Activated CD8-positive, alpha-beta memory T cell treated with anti-CD3 and anti-CD28 coated beads for 24 hours (primary cell): ENCODE results near the gene SRP19.

Experiments
- DNase-seq: peaks from one replicate; pipeline ENCODE4 v3.0.0-alpha.2; 2020

SRP19 gene

DNA sequence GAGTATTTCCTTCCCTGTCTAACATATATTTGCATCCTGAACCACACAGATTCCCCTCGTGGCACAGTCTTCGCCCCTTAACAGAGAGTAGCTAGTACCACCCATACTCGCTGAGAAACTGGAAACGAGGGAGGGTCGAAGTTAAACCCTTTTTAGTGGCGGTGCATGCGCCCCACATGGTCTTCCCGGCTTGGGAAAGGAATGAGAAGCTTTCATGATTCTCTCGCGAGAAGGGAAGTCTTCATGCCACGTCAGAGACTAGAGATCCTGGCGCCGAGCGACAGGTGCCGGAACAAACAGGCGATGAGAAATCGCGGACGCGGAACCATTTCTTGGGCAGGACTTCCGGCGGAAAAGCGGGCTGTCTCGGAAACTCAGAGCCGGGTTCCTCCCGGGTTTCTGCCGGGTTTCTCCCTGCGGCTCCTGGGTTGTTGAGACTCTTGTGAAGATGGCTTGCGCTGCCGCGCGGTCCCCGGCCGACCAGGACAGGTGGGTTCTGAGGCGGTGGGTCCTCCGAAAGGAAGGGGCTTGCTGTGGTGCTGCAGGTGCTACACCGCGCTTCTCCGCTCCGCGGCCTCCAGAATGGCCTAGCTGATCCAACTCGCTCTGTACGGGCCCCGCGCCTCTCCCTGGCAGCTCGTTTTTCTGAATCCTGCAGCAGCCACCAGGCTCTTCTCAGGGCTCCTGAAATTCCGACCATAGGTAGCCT is at the start of gene SRP19:
Gene SRP19, plus strand, starts transcription at position 359 of the 709 bp plus-strand sequence. Its CDS starts 90 bp downstream, at position 449.
- peak; percentile 93 for DNase-seq

DNA sequence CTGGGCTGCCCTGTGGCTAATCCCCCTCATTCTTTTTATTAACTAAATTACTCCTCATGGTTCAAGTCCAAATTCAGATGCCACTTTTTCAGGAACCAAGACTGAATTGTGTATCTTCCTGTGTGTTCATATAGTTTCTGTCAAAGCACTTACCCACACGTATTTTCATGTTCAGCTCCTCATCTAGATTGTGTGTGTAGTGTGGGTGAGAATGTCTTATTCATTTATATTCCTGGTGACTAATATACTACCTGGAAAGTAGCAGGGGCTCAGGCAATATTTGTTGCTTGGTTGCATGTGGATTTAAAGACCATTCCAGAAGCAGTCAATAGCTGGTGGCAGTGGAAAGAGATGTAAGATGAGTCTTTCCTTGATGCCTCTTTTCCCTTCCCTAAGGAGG is 48.5 kb upstream of the SRP19 start:
- DNase-seq: no peak

DNA sequence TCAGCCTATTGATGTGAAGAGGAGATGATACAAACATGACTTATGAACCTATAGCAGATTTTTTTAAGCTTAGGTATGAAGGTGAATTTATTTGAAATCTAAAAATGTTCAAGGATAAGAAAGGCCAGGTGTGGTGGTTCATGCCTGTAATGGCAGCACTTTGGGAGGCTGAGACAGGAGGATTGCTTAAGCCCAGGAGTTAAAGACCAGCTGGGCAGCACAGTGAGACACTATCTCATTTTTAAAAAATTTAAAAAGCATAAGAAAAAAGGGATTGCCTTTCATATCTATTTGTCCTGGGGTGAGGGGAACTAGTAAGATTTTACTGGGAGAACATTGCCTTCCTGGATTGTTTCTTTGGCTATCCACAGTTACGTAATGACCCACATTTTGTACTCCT is 40.8 kb upstream of the SRP19 start:
- no peak for DNase-seq

DNA sequence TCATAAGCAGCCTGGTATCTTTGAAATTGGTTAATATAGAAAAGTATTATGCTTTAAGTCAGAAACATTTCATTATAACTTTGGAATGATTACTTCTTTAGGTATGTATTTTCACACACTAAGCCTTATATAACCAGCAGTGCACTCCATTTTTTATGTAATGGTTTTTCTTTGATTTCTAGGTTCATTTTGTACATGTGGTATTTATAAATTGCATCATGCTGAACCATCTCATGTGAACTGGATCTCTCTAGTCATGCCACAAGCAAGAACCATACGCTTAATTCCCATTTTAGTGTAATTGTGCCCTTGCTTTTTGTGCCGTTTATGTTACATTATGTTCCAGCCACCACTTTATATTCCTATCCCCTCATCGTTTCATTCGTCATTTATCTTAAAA is 38.6 kb upstream of the SRP19 start:
- no peak for DNase-seq

DNA sequence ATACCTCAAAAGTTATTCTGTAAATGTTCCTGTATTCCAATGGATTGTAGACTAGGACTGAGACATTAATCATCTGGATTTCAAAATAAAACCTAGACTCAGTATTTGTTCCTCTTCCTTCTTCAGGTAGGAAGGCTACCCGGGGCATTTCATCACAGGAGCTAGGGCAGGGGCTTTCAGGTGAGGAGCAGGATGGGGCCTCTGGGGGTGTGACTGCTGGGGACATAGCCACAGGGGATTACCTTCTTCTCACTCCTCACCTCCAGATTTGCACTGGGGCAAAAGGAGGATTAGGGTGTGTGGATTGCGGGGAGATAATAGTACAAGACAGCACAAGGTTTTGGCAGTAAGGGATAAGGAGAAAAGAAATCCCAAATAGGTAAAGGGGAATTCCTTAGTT is 37.9 kb upstream of the SRP19 start:
- DNase-seq: no peak

DNA sequence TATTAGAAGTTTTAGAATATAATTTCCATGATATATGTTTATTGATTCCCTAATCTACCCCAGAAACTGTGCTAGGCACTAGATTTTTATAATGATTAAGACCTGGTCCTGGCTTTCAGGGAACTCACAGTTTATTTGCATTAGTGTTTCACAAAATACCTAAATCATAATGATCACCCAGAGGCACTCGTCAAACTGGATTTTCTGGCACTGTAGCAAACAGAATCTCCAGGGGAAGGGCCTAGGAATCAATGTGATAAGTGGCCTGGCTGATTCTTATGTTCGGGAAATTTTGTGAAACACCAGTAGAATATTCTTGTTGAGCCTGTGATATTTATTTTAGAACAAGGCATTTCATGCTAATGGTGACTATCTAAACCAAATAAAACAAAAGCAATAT is 37.4 kb upstream of the SRP19 start:
- no peak for DNase-seq

DNA sequence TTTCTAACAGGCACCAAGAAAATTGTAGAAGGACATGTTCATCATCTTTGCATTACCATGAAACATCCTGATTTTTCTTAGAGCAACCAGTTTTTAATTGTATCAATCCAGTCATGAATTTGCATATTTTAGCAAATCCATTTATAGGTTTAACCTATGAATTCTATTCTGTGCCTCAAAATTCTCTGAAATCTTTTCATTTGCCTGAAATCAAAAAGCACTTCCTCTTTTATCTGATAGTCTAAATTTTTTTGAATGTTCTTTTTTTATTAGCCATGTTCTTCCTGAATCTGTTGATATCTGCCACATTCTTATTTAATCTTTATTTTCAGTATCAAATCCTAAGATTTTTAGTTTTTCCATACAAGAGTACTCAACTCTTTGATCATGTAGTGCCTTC is 36.9 kb upstream of the SRP19 start:
- DNase-seq: no peak

DNA sequence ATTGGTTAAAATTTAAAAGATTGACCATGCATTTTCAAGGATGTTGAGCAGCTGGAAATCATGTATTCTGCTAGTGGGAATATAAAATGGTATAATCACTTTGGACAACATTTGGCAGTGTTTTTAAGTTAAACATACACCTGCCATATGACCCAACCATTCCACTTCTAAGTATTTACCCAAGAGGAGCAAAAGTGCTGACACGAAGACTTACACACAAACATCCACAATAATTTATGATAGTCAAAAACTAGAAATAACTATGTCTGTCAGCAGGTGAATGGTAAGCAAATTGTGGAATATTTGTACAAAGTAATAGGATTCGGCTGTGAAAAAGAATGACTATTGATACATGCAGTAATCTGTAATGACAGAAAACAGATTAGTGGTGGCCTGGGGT is 30.7 kb upstream of the SRP19 start:
- DNase-seq: no peak

DNA sequence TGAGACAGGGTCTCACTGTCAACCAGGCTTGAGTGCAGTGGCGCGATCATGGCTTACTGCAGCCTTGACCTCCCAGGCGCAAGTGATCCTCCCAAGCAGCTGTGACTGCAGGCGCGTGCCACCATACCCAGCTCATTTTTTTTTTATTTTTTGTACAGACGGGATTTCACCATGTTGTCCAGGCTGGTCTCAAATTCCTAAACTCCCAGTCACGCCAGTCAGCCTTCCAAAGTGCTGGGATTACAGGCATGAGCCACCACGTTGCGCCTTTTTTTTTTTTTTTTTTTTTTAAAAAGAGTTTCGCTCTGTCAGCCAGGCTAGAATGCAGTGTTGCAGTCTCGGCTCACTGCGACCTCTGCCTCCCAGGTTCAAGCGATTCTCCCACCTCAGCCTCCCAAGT is 27.1 kb upstream of the SRP19 start:
- no peak for DNase-seq

DNA sequence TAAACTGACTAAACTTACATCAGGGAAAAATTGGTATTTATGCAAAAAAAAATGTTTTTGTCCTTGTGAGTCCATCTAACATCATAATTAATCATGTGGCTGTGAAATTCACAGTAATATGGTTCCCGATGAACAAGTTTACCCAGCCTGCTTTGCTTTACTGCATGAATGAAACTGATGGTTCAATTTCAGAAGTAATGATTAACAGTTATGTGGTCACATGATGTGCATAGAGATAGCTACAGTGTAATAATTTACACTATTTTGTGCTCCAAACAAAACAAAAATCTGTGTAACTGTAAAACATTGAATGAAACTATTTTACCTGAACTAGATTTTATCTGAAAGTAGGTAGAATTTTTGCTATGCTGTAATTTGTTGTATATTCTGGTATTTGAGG is 16.6 kb upstream of the SRP19 start:
- no peak for DNase-seq

DNA sequence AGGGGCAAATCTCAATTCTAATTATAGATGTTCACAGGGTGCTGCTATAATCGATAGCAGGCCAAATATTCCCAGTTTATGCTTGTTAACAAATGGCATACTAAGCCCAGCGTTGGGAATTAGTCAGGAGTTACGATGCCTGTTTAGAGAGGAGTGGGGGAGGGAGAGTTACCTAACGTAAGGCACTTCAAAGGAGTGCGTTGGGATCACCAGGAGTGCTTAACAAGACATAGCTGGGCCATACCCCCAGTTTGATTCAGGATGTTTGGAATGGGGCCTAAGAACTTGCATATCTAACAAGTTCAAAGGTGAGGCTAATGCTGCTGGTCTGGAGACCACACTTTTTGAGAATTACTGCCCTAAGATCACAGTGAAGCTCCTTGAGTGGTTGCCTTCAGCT is 14.5 kb upstream of the SRP19 start:
- no peak for DNase-seq

DNA sequence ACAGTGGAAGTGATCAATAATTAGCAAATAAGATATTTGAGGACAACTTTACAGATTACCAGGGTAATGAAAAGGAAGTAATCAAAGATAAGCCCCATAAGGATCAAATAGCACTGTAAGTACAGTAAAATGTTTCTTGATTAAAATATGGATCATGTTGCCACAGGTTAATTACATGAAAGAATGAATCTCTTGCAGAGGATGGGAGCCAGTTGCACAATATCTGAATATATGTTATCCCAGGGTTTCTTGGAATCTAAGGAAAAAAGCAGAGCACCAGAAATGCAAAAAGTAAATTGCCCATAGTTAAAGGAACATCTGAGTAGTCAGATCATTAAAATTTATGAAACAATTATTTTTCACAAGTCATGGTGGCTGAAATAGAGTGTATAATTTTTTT is 13.8 kb upstream of the SRP19 start:
- no peak for DNase-seq

DNA sequence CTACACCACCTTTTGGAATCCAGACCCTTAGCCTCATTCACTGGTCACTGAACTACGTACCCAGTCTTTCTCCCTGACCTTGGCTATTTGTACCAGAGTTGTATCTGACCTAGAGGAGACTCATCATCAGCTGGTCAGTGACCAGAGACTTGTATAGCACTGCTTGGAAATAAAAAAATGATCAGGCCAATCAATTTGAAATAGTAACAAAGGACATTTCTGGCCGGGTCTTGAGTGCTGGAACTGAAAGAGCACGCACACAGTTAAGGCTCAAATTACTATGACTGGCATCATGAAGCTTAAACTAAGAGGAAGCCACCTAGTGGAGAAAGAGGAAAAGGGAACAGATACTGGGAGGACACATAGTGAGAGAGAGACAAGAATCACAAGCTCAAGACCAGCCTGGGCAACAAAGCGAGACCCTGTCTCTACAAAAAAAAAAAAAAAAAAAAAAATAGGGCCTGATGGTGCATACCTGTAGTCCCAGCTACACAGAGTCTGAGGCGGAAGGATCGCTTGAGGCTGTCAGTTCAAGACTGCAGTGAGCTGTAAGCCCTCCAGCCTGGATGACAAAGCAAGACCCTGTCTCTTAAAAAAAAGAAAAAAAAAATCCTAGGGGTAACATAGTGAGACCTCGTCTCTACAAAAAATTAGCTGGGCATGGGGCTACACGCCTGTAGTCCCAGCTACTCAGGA is 12.8 kb upstream of the SRP19 start:
- DNase-seq: no peak

DNA sequence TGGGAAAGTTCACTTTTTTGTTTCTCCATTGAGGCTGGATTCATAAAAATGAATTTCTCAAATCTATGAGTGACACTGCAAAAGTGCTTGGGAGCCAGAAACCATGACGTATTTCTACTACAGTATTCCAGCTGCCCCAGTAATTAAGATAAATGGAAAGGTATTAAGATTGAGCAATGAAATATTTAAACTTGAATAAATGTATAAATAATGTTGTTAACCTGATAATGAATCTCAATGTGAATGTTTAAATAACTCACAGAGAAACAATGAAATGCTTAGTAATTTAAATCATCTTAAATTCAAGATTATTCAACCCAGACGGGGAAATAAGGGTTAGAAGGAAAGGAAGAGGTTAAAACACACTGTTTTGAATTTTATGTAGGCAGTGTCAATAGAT is 11.2 kb upstream of the SRP19 start:
- DNase-seq: no peak

DNA sequence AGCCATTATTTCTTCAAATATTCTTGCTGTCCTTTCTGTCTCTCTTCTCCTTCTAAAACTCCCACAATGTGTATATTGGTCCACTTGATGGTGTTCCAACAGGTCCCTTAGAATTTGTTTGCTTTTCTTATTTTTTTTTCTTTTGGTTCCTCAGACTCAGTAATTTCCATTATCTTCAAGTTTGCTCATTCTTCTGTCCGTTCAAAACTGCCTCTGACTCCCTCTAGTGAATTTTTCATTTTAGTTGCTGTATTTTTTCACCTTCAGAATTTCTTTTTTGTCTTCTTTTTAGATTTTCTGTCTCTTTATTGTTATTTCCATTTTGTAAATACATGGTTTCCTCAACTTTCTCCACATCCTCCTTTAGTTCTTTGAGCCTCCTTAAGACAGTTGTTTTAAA is 6.4 kb upstream of the SRP19 start:
- no peak for DNase-seq

DNA sequence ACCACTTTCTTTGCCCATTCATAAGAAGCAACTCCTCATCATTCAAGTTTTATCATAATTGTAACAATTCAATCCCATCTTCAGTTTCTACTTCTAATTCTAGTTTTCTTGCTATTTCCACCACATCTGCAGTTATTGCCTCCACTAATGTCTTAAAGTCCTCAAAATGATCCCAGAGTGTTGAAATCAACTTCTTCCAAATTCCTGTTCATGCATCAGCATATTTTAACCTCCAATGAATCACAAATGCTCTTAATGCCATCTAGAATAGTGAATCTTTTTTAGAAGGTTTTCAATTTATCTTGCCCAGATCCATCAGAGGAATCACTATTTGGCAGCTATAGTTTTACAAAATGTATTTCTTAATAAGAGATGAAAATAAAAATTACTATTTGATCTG is 3.2 kb upstream of the SRP19 start:
- no peak for DNase-seq

DNA sequence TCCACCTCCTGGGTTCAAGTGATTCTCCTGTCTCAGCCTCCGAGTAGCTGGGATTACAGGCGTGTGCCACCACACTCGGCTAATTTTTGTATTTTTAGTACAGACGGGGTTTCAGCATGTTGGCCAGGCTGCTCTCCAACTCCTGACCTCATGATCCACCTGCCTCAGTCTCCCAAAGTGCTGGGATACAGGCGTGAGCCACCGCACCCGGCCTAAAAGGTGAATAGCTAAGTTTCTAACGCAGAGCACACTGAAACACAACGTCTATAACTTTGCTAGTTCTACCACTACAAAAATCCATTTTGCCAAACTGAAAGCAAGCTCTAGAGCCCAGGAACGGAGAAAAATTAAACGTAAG is 537 bp upstream of the SRP19 start:
- peak; percentile 61 for DNase-seq

DNA sequence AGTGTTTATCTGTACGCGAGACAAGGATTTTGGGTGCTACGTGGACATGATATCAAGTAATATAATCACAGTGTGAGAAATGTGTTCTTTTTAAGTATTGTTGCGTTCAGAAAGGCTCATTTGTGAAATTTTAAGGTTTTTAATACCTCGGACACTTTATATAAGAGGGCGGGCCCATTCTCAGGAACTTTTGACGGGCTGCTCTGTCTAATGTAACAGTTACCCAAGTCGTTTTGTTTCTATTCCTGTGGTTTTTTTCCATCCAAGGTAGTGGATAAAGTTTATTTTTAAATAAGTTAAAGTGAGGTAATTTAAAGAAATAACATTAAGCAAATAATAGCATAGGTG is 525 bp downstream of the SRP19 start:
- no peak for DNase-seq

DNA sequence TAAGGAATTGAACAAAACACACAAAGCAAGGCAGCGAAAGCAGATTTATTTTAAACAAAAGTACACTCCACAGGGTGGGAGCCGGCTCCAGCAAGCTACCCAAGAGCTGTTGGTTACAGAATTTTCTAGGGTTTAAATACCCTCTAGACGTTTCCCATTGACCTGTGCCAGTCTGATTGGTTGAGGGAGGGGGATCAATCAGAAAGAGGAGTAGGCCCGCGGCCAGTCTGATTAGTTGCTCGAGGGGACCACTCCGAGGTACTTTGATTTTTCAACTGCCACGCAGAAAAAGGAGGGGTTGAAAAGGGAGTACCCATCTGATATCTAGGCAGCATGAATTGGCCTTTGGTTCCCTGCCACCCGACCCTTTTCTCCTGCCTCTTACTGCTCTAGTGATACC is 998 bp downstream of the SRP19 start:
- DNase-seq: no peak

DNA sequence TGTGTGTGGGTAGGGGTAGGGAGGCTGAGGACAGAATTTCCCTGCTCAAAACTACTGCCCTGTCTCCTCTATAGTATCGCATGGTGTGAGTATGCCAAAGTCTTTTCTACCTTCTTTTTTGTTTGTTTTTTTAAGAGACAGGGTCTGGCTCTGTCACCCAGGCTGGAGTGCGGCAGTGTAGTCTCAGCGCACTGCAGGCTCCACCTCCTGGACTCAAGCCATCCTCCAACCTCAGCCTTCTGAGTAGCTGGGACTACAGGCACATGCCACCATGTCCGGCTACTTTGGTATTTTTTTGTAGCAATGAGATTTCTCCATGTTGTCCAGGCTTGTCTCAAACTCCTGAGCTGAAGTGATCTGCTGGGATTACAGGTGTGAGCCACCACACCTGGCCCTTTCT is 2.5 kb downstream of the SRP19 start:
- no peak for DNase-seq

DNA sequence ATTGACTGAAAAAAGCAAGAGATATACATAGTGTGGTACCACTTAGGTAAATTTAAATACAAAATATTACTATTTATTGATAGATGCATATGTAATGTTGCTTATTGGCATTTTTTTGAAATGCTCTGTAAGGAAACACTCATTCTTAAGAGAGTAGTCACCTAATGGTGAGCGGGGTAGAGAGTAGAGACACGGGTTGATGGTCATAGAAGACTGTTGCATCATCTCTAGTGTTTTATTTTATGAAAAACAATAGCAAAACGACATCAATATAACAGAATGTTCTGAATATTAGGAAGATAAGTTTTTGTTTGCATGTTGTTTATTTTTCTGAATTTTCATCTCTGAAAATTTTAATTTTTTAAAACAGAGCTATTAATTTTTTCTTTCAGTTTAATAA is 4.0 kb downstream of the SRP19 start:
- no peak for DNase-seq

DNA sequence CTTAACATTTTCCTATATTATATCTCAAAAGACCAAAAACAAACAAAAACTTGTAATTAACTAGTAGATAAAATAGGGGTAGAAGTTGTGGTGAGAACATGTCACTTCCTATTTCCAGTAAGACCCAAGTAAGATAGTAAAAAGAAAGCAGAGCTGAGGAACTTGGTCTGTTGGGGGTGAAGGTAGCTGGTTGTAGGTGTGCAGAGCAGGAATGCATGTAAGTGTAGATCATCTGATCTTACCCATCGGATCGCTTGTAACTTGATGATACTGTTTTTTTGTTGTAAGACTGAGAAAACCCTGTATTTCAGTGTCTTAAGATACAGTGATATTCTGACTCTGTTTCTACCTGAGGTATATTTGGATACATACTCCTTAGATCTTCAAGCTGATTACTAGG is 5.7 kb downstream of the SRP19 start:
- DNase-seq: no peak

DNA sequence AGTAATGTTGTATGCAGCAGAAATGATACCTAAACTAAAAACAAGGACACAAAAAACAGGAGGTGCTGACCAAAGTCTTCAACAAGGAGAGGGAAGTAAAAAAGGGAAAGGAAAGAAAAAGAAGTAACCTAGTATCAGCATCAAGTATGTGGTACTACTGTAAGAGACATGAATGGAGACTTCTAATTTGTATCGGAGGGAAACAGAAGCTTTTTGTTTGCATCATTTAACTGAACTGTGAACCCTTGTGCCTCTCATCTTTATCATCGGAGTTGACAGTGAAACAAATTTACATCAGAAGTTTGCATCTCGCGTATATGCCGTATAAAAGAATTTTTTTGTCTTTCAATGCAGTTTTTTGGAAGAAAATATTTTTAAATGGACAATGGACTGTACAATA is 6.3 kb downstream of the SRP19 start:
- no peak for DNase-seq

DNA sequence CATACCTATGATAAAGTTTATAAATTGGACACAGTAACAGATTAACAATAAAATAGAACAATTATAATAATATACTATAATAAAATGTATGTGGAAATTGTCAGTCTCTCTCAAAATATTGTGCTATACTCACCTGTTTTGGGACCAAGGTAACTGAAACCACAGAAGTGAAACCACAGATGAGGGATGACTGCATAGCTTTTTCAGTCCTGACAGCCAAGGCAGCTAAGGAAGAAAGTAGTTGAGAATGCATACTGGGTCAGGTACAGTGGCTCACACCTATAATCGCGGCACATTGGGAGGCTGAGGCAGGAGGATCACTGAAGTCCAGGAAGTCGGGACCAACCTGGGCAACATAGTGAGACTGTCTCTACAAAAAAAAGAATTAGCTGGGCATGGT is 8.9 kb downstream of the SRP19 start:
- no peak for DNase-seq

DNA sequence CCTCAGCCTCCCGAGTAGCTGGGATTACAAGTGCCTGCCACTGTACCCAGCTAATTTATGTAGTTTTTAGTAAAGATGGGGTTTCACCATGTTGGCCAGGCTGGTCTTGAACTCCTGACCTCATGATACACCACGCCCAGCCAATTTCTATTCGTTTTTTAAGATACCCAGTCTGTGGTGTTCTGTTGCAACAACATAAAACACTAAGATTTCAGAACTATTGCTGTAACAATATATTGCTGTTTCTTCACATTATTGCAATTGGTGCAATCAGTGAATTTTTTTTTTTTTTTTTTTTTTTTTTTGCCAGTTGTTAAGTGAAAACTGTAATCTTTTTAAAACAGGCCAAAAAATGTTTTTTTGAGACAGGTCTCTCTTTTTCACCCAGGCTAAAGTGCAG is 9.9 kb downstream of the SRP19 start:
- DNase-seq: no peak
